GM18505 (cell line): ENCODE measurements around the gene NCAPD2.
A peak's percentile ranks its signal among the peaks of the same experiment; 100 is the strongest.
"Not testable (repeated sequence)": the region's sequence is repeated elsewhere in the genome, so short reads cannot be mapped to it uniquely, and the experiment has no call there.

Experiments used
- ATAC-seq: cut with Tn5 transposase; IDR thresholded peaks from one replicate; pipeline ENCODE4 v1.9.1; 2021; ENCODE audit not compliant: unreplicated experiment
- POLR2A ChIP-seq: IDR thresholded peaks from 4 replicates; pipeline ENCODE4 v1.6.1; 2011; ENCODE audit warnings: borderline replicate concordance; ENCODE audit not compliant: insufficient read depth, insufficient read length; ENCODE audit errors: extremely low read depth

NCAPD2 gene

DNA sequence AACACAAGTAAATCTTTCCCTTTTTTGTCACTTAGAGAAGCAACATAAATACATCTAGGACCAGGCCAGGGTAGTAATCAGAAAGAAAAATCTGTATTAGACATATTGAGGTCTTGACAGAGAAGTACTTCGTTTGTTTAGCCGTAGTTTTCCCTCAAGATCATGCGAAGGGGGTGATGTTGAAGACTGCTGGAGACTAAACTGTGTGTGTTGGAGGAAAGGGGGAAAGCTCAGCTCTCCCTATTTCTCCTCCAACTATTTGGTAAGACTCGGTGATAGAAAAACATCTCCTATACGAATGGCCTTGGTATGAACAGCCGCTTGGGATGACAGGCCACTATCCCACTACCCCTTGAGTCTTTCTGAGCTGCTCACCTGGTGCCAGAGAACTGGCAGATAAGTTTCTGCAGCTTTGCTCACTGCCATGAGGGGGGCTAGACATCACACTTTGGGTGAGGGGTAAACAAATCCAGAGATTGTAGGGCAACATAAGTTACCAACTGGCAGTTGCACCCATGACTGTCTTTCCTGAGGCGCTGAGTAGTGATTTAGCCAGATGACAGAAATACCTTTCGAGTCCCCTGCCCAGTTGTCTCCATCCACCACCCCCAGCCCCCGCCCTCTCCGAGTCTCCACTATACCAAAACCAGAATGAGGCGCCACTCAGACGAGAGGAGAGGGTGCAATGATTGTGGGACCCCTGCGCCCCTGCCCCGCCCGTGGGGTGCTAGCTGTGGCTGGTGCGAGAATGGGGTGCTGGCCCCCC is 24.1 kb upstream of the NCAPD2 start:
- no peak for ATAC-seq
- TF ChIP-seq POLR2A, result no peak

DNA sequence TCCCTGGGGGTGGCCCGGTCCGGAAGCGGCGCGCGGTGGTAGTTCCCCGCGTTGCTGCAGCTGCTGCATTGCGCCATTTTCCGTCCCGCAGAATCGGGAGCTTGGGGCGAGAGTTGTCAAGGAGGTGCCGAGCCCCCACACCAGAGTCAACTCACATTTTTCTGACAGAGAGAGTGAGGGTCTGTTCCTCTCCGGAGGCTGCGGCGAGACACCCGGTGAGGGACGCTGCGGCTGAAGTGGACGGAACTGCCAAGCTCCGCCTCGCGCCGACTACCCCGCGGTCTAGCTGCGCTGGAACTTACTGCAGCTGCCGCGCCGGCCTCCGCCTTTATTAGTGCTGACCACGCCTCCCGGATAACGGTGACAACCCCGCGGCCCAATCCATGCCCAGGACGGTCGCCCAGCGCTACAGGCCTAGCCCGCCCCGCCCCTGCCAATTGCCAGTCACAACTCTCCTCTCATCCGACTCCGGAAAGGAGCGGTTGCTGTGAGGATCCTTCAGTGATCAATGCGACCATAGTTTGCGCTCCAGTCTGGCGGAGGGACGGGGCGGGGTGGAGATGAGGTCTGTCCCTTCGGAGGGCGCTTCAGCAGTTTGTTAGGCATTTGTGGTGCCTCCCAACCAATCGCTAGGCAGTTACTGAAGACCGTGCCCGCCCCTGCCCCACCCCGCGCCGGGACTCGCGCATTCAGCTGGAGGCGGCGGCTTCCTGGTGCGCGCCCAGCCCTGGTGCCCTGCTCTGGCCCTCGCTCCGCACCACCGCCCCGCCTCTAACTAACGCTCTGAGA is 23.3 kb upstream of the NCAPD2 start, which contains the start of gene VAMP1:
Gene VAMP1, minus strand, starts transcription at position 303 of the 789 bp plus-strand sequence. Its CDS starts 146 bp downstream, at position 157.
- TF ChIP-seq POLR2A, result peak; percentile 100
- peak; percentile 81 for ATAC-seq

DNA sequence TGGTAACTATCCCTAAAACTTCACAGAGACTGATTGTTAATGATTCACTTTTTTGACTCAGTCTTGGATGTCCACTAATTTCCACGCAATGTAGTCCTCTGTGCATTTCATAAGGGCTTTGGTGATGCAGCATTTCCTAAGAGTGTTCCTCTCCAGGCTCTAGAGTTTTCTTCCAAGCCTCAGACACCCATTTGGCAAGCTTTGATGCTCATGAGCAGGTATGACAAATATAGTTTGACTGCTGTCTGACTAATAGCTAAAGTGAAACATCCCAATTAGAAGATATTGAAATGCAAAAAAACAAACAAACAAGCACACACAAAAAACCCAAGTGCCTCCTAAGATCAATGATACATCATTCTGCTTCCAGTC is 21.9 kb upstream of the NCAPD2 start:
- no peak for TF ChIP-seq POLR2A

DNA sequence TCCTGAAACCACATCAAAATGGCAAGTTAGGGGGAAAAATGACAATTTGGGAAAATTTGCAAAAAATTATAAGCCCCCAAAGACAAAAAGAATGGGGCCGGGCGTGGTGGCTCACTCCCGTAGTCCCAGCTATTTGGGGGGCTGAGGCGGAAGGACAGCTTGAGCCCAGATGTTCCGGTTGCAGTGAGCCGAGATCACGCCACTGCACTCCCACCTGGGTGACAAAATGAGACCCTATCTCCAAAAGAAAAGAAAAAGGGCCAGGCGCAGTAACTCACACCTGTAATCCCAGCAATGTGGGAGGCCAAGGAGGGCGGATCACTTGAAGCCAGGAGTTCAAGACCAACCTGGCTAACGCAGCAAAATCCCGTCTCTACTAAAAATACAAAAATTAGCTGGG is 21.4 kb upstream of the NCAPD2 start:
- ATAC-seq, result no peak
- no peak for TF ChIP-seq POLR2A

More for the DNA sequence above, 21.9 kb upstream of the NCAPD2 start:
- ATAC-seq, result no peak

DNA sequence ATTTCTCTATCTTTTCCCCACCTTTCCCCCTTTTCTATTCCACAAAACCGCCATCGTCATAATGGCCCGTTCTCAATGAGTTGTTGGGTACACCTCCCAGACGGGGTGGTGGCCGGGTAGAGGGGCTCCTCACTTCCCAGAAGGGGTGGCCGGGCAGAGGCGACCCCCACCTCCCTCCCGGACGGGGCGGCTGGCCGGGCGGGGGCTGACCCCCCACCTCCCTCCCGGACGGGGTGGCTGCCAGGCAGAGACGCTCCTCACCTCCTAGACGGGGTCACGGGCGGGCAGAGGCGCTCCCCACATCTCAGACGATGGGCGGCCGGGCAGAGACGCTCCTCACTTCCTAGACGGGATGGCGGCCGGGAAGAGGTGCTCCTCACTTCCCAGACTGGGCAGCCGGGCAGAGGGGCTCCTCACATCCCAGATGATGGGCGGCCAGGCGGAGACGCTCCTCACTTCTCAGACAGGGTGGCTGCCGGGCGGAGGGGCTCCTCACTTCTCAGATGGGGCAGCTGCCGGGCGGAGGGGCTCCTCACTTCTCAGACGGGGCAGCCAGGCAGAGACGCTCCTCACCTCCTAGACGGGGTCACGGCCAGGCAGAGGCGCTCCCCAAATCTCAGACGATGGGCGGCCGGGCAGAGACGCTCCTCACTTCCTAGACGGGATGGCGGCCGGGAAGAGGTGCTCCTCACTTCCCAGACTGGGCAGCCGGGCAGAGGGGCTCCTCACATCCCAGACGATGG is 18.5 kb upstream of the NCAPD2 start:
- ATAC-seq, result not testable (repeated sequence)

DNA sequence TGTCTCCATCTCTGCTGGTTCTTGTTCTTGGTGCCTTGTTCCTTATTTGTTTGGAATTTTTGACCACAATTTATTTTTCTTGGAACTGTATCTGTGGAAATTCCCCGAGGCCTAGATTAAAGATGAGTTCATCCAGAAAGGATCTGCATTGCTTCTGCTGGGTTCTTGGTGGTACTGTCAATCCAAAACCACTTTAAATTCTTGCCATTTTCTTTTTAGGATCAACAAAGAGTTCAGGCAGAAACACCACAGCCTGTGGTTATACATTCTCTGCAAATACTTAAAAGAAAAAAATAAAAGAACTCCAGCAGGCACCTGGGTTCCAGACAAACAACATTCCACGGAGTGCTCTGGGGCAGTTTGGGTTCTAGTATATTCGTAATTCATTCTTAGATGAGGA is 17.4 kb upstream of the NCAPD2 start:
- no peak for TF ChIP-seq POLR2A
- no peak for ATAC-seq

DNA sequence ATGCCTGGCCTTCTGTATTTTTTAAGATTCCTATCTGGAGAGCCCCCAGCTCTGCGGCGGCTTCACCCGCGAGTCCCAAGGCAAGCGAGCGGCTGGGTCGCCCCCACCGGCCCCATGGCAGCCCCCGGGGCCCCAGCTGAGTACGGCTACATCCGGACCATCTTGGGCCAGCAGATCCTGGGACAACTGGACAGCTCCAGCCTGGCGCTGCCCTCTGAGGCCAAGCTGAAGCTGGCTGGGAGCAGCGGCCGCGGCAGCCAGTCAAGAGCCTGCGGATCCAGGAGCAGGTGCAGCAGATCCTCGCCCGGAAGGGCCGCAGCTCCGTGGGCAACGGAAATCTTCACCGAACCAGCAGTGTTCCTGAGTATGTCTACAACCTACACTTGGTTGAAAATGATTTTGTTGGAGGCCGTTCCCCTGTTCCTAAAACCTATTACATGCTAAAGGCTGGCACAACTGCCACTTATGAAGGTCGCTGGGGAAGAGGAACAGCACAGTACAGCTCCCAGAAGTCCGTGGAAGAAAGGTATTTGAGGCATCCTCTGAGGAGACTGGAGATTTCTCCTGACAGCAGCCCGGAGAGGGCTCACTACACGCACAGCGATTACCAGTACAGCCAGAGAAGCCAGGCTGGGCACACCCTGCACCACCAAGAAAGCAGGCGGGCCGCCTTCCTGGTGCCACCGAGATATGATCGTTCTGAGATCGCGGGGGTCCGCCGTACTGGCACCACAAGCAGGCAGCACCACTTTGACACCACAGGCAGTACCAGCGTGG is 16.1 kb upstream of the NCAPD2 start:
- ATAC-seq, result not testable (repeated sequence)

DNA sequence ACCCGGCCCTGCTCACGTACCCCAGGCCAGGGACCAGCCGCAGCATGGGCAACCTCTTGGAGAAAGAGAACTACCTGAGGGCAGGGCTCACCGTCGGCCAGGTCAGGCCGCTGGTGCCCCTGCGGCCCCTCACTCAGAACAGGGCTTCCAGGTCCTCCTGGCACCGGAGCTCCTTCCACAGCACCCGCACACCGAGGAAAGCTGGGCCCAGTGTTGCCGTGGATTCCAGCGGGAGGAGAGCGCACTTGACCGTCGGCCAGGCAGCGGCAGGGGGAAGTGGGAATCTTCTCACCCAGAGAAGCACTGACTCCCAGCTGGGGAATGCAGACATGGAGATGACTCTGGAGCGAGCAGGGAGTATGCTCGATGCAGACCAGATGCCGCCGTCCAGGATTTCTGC is 15.5 kb upstream of the NCAPD2 start:
- no peak for TF ChIP-seq POLR2A
- no peak for ATAC-seq

DNA sequence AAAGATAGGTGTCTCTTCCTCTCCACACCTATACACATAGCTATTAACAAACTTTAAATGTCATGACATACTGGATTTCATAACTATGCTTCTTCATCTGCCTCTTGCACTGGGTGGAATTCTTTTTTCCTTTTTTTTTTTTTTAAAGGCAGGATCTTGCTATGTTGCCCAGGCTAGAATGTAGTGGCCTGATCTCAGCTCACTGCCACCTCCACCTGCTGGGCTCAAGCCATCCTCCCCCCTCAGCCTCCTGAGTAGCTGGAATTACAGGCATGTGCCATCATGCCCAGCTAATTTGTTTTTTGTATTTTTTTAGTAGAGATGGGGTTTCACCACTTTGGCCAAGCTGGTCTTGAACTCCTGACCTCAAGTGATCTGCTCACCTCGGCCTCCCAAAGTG is 5.7 kb upstream of the NCAPD2 start:
- no peak for ATAC-seq
- TF ChIP-seq POLR2A, result no peak

DNA sequence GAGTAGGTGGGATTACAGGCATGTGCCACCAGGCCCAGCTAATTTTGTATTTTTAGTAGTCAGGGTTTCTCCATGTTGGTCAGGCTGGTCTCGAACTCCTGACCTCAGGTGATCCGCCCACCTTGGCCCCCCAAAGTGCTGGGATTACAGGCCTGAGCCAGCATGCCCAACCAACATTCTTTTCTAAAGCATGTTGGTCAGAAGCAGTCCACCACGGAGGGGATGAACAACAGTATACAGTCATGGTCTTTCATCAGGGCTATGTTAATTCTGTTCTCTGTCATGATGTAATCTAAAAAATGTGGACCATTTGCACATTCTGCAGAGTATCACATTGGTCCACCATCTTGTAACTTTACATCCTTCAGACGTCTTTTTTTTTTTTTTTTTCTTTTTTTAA is 4.5 kb upstream of the NCAPD2 start:
- no peak for ATAC-seq
- TF ChIP-seq POLR2A, result no peak

DNA sequence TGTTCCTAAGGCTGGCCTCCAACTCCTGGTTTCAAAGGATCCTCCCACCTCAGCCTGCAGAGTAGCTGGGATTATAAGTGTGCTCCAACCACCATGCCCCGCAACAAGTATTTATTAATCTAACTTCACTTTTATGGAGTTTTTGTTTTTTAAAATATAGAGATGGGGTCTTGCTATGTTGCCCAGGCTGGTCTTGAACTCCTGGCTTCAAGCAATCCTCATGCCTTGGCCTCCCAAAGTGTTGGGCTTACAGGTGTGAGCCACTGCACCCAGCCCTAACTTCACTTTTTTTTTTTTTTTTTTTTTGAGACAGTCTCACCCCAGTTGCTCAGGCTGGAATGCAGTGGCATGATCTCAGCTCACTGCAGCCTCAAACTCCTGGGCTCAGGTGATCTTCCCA is 3.2 kb upstream of the NCAPD2 start:
- not testable (repeated sequence) for ATAC-seq

DNA sequence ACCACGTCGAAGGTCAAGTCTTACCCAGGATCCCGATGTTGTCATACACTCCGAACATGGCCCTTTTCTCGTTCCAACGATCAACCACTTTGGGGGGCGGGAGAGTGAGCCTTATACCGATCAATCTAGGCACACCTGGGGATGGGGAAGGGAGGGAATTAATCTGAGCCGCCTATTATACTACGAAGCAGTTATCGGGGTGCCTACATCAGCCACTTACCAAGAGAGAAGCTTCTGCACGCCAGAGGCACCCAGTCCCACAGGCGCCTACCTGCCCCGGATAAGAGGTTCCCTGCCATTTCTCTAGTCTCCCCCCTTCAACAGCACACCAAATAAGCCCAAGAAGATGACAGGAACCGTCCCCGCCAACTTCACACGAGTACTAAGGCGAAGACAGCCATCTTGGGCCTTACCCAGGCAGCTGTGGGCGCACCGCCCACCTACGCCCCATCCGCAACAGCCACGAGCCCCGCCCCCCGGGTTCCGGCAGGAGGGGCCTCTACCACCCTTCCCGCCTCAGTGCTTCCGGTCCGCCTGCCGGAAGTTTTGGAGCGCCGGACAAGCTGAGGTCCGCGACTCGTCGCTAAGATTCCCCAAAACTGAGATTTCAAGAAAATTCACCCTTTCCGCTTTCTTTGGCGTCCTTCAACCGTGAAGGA is 935 bp upstream of the NCAPD2 start, which contains the start of gene MRPL51:
Gene MRPL51, minus strand, starts transcription at position 425 of the 659 bp plus-strand sequence. Its CDS starts 126 bp downstream, at position 299.
- TF ChIP-seq POLR2A, result peak; percentile 84
- peak; percentile 53 for ATAC-seq
